Activated B cell treated with CpG ODN at 0.5 μM for 24 hours (primary cell): Measurements from ENCODE around the gene ZNF500. TPM values are rescaled to one million over a fixed set of nuclear protein-coding genes. Genes with fewer than 3 reads are reported as not detected.

Source experiments
- ATAC-seq: fragments of 200-7000 bp; cut with Tn5 transposase; one replicate; pipeline ENCODE4 v1.10.0; 2021; ENCODE audit warnings: low read depth, mild to moderate bottlenecking, moderate library complexity
- CTCF ChIA-PET: fragments of 350-600 bp; sonication (Branson Sonifier 250); formaldehyde crosslinking; loops from one replicate; lab custom pipeline; 2021; ENCODE audit warnings: antibody characterized with exemption; lab: Charles Lee
- POLR2A ChIA-PET: fragments of 350-600 bp; sonication (Branson Sonifier 250); formaldehyde crosslinking; loops from one replicate; lab custom pipeline; 2021; ENCODE audit warnings: antibody characterized with exemption; lab: Charles Lee
- DNase-seq: peaks from one replicate; pipeline ENCODE4 v3.0.0; 2022
- H3K27ac Mint-ChIP-seq: one replicate; pipeline ENCODE4 v1.8.0; 2020; ENCODE audit warnings: mixed read lengths
- H3K27me3 Mint-ChIP-seq: one replicate; pipeline ENCODE4 v1.8.0; 2021; ENCODE audit warnings: mixed read lengths
- H3K36me3 Mint-ChIP-seq: one replicate; pipeline ENCODE4 v1.8.0; 2021; ENCODE audit warnings: low read depth, mixed read lengths
- H3K4me1 Mint-ChIP-seq: one replicate; pipeline ENCODE4 v1.8.0; 2021; ENCODE audit warnings: mixed read lengths
- H3K4me3 Mint-ChIP-seq: one replicate; pipeline ENCODE4 v1.8.0; 2020; ENCODE audit warnings: mild to moderate bottlenecking, mixed read lengths
- H3K9me3 Mint-ChIP-seq: one replicate; pipeline ENCODE4 v1.8.0; 2020; ENCODE audit warnings: mixed read lengths
- CTCF ChIP-seq: fragments of 200-600 bp; IDR thresholded peaks from one replicate; pipeline ENCODE4 v1.8.0; 2022; ENCODE audit warnings: antibody characterized with exemption, mild to moderate bottlenecking
- intact Hi-C: fragments of 100-400 bp; cut with micrococcal nuclease; formaldehyde crosslinking; loops from one replicate; pipeline ENCODE4 v1.15.1; 2024
- total RNA-seq: library from RNA; stranded (reverse); gene quantifications from 2 replicates; pipeline ENCODE4 v1.2.3, GENCODE V29; 2022

Gene ZNF500
- total RNA-seq, 1 donor from 2014 or later, result 19.1 TPM

- ATAC-seq, result no peak
- H3K4me3 Mint-ChIP-seq, result no peak overlapping the region
- no peak overlapping the region for H3K27ac Mint-ChIP-seq
- no peak for TF ChIP-seq CTCF
- ChIA-PET POLR2A (no interaction called here), CTCF (no interaction called here)
- no peaks in the 10 kb centered on the region for H3K9me3 Mint-ChIP-seq
- intact Hi-C loops, result no loop called here
- DNase-seq, result no peak
- H3K36me3 Mint-ChIP-seq, result peaks cover 55% of the 10 kb centered on the region
- H3K4me1 Mint-ChIP-seq, result no peaks in the 10 kb centered on the region
- no peaks in the 10 kb centered on the region for H3K27me3 Mint-ChIP-seq
Measured at GRCh38 chr16:4724661-4725270, 42.2 kb downstream of the ZNF500 start.

DNA sequence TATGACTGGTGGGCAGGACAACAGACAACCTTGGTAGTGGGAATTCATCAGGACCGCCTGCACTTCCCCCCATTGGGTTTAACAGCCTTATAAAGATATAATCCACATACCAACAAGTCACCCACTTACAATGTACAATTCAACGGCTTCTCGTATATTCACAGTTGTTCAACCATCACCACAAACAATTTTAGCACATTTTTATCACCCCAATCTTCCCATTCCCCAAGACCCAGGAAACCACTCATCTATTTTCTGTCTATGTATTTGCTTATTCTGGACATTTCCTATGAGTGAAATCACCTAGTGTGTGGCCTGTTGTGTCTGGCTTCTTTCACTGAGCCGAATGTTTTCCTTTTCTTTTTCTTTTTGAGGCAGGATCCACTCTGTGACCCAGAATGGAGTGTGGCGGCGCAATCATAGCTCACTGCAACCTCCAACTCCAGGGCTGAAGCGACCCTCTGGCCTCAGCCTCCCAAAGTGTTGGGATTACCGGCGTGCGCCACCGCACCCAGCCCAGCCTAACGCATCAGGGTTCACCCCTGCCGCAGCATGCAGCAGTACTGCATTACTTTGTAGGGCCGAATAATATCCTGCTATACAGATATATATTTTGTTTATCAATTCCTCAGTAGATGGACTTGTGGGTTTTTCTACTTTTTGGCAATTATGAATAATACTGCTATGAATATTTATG is 43.7 kb downstream of the ZNF500 start:
- ATAC-seq, result no peak
- TF ChIP-seq CTCF, result no peak
- intact Hi-C loops, result no loop called here
- H3K9me3 Mint-ChIP-seq, result no peaks in the 10 kb centered on the region
- CTCF ChIA-PET, result no interaction called here
- H3K4me1 Mint-ChIP-seq, result peaks cover 12% of the 10 kb centered on the region
- no peak overlapping the region for H3K4me3 Mint-ChIP-seq
- POLR2A ChIA-PET, result no interaction called here
- no peak for DNase-seq
- no peak overlapping the region for H3K27ac Mint-ChIP-seq
- H3K27me3 Mint-ChIP-seq, result no peaks in the 10 kb centered on the region
- H3K36me3 Mint-ChIP-seq, result peaks cover 44% of the 10 kb centered on the region

DNA sequence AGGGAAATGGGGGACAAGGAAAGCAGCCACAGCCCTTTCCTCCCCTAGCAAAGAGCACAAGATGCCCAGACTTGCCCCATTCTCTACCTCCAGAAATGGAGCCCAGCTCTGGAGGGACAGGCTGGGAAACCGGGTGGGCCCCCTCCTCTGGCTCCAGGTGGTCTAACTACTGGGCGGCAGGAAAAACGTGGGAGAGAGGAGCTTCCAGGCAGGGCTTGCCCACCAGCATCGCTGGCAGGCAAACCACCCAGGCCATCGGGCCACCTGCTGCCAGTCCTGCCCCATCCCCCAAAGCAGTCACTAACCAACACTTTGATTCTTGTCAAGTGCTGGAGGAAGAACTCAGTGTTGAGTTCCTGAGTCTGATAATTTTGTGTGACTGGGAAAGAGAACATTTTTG is 48.5 kb downstream of the ZNF500 start:
- DNase-seq (no peak), ATAC-seq (no peak)
- ChIA-PET CTCF (no interaction called here), POLR2A (no interaction called here)
- TF ChIP-seq CTCF, result no peak
- H3K27ac Mint-ChIP-seq, result peak overlapping the region; percentile 30
- H3K4me1 Mint-ChIP-seq, result peaks cover 14% of the 10 kb centered on the region
- no peak overlapping the region for H3K4me3 Mint-ChIP-seq
- H3K9me3 Mint-ChIP-seq, result no peaks in the 10 kb centered on the region
- peaks cover 27% of the 10 kb centered on the region for H3K36me3 Mint-ChIP-seq
- H3K27me3 Mint-ChIP-seq, result no peaks in the 10 kb centered on the region
- intact Hi-C loops, result no loop called here

GRCh38 chr16:4714996-4715395 is 52.0 kb downstream of the ZNF500 start:
- no peak for ATAC-seq
- TF ChIP-seq CTCF, result no peak
- intact Hi-C loops, result no loop called here
- ChIA-PET POLR2A (interaction anchor here (0.7 kb wide), 1 partner anchor 441 kb away, joined by 3 read pairs; no protein-coding TSS in a partner anchor), CTCF (no interaction called here)
- no peak for DNase-seq
- Mint-ChIP-seq H3K27ac (no peak overlapping the region), H3K27me3 (no peaks in the 10 kb centered on the region), H3K4me3 (no peak overlapping the region), H3K9me3 (no peaks in the 10 kb centered on the region), H3K4me1 (peaks cover 14% of the 10 kb centered on the region), H3K36me3 (peaks cover 33% of the 10 kb centered on the region)

DNA sequence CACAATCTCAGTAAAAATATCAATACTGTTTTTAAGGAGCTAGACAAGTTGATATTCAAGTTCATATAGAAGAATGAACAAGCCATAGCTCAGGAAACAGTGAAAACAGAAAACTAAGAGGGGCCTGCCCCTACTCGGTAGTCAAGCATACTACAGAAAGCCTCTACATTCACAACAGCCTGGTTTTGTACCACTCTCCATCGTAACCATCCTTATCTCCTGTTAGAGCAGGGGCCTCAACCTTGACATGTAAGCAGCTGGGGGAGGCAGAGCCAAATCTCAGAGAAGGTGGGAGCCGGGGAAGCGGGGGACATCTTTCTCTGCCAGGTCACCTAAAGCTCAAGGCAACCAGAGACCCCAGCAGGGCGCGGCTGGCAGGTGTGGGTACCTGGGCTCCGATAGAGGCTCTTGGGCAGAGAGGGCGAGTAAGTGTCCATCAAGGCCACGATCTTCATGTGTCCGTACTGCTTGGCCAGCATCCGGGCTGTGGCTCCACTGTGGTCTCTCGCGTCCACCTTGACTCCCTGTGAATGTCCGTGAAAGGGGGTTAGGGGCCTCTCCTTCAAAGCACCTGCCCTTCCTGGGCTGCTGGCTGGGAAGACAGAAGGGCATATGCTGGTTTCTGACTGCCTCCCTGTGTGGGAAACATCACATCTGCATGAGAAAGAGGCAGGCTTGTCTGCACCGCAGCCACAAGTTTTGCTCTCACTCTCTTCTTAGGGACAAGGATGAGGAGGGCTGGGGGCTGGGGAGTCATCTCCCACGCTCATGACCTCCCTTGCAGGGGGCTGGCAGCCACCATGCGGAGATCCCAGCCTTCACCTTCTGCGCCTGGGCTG is 53.1 kb downstream of the ZNF500 start:
- H3K36me3 Mint-ChIP-seq, result peaks cover 38% of the 10 kb centered on the region
- H3K27ac Mint-ChIP-seq, result no peak overlapping the region
- POLR2A ChIA-PET, result no interaction called here
- ATAC-seq (no peak), DNase-seq (no peak)
- H3K4me3 Mint-ChIP-seq, result no peak overlapping the region
- intact Hi-C loops, result no loop called here
- no peaks in the 10 kb centered on the region for H3K27me3 Mint-ChIP-seq
- CTCF ChIA-PET, result no interaction called here
- H3K9me3 Mint-ChIP-seq, result no peaks in the 10 kb centered on the region
- peaks cover 8% of the 10 kb centered on the region for H3K4me1 Mint-ChIP-seq
- no peak for TF ChIP-seq CTCF
